ENCODE measurements around the gene RUNX2. TPM values are rescaled to one million over a fixed set of nuclear protein-coding genes. Genes with fewer than 3 reads are reported as not detected.

Gene RUNX2
- total and polyA plus RNA-seq, 8 donors, result 0.09 to 3.8 (median 0.35) TPM

DNA sequence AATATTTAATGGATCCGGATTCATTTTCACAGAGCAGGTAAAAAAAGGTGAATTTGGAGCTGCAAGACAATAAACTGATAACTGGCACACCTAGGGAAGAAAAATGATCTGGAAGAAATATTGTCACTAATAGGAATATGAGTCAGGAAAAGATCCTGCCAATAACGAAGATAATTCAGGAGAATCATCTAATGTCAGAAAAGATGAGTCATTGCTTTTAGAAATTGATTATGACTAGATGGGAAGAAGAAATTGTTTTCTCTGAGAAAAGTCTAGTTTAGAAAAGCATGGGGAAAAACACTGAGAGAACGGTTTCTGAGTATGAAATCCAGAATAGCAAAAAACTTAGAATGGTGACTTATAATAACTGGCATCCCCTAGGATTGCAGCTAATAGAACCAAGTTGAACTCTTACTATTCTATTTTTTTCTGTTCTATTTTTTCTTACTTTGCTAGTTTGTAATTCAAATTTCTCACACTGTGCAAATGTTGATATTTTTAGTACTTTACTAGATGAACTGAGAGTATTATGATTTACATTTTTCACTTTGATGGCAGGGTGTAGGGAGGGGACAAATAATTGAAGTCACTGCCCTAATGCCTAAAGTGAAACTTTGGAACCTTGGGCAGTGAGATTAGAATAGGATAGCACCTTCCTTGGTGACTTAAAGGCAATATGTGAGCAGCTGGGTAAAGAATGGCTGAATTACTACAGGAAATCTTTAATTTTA is 87.8 kb downstream of the RUNX2 start:
- peaks cover 0 to 40% (median 9%) of the 10 kb centered on the region in 4 donors for H3K27me3 ChIP-seq
- H3K27ac ChIP-seq, result no peak overlapping the region
- DNase-seq, result no peak
- WGBS, 2 donors, result 41 to 59% methylated on average over 3 of the region's 3 CpGs
- H3K4me3 ChIP-seq, result no peak overlapping the region
- H3K36me3 ChIP-seq, result no peaks in the 10 kb centered on the region
- H3K4me1 ChIP-seq, result peaks cover 0 to 5% (median 2%) of the 10 kb centered on the region in 3 donors
- no peak for FAIRE-seq
- ATAC-seq, result no peak
- intact Hi-C loops (cut with DNase I), result loop anchor here in 1 of 3 donors (10.0 kb wide), 1 partner anchor 761 kb away; no protein-coding TSS in a partner anchor
- H3K9me3 ChIP-seq, result no peaks in the 10 kb centered on the region
- TF ChIP-seq CTCF (IDR thresholded peaks at IDR 0.05), result no peak

DNA sequence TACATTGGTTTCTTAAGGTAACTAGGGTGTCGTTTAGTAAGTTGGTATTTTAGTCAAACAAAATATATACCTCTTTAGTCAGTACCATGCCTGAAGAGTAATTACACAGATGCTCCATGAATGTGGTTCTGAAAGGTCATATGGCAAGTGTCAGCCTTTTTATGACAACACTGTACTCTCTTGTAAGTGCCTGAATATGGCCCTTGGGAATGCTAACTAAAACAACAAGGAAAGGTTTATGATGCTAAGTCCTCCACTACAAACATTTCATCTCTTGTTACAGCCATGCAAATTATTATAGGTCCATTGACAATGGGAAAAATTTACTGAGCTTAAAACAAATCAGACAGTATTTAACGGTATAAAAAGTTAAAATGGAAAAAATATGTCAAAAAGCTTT is 88.6 kb downstream of the RUNX2 start:
- DNase-seq (no peak), FAIRE-seq (no peak), ATAC-seq (no peak)
- Histone ChIP-seq H3K27ac (no peak overlapping the region), H3K27me3 (peaks cover 0 to 40% (median 9%) of the 10 kb centered on the region in 4 donors), H3K4me1 (peaks cover 0 to 5% (median 2%) of the 10 kb centered on the region in 3 donors), H3K4me3 (no peak overlapping the region), H3K9me3 (no peaks in the 10 kb centered on the region), H3K36me3 (no peaks in the 10 kb centered on the region)
- no peak for TF ChIP-seq CTCF (IDR thresholded peaks at IDR 0.05)
- intact Hi-C loops (cut with DNase I), result loop anchor here in 1 of 3 donors (10.0 kb wide), 1 partner anchor 762 kb away; no protein-coding TSS in a partner anchor
- WGBS, 2 donors, result 49 to 67% methylated on average over 2 of the region's 2 CpGs

GRCh38 chr6:45417436-45417835 is 89.3 kb downstream of the RUNX2 start:
- FAIRE-seq, result no peak
- Histone ChIP-seq H3K27me3 (peaks cover 0 to 40% (median 9%) of the 10 kb centered on the region in 4 donors), H3K4me3 (no peak overlapping the region), H3K36me3 (no peaks in the 10 kb centered on the region), H3K27ac (no peak overlapping the region), H3K9me3 (no peaks in the 10 kb centered on the region), H3K4me1 (peaks cover 0 to 5% (median 2%) of the 10 kb centered on the region in 3 donors)
- ATAC-seq, result no peak
- 80 to 89% methylated on average over 2 of the region's 2 CpGs for WGBS, 2 donors
- intact Hi-C loops (cut with DNase I), result loop anchor here in 1 of 3 donors (10.0 kb wide), 1 partner anchor 763 kb away; no protein-coding TSS in a partner anchor
- no peak for DNase-seq
- no peak for TF ChIP-seq CTCF (IDR thresholded peaks at IDR 0.05)

DNA sequence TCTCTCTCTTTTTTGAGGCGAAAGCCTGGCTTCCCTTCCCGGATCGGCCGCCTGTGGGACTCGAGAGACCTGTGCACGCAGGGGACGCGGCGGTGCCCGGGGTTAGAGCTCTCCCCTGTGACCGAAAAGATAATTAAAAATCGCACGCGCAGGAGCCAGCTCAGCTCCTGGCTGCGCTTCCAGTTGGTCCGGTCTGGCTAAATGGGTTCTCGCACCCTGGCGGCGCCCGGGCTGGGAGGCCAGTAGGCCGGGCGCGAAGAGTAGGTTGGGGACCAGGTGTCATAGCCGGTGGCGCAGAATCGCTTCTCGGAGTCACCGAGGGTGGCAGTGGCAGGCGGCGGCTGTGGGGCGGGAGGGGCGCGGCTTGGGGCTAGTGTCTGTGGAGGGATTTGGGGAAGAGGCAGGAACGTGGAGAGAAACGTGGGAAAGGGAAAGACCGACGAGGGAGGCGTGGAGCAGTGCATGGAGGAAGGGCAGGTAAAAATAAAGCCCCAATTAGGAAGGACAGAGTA is 91.5 kb downstream of the RUNX2 start:
- ATAC-seq (peak in 3 of 4 donors; percentile 61 to 68 (median 66)), DNase-seq (peak; percentile 24 to 84 (median 56)), FAIRE-seq (no peak)
- H3K4me3 ChIP-seq, result peak overlapping the region in 1 of 4 donors; percentile 35
- no peaks in the 10 kb centered on the region for H3K9me3 ChIP-seq
- intact Hi-C loops (cut with DNase I), result loop anchor here in 1 of 3 donors (10.0 kb wide), 2 partner anchors 295 to 765 kb away; no protein-coding TSS in a partner anchor
- peaks cover 0 to 50% (median 9%) of the 10 kb centered on the region in 4 donors for H3K27me3 ChIP-seq
- H3K4me1 ChIP-seq, result peaks cover 0 to 19% (median 6%) of the 10 kb centered on the region in 3 donors
- no peak overlapping the region for H3K27ac ChIP-seq
- no peaks in the 10 kb centered on the region for H3K36me3 ChIP-seq
- 4 to 6% methylated on average over 38 of the region's 38 CpGs for WGBS, 2 donors
- peak in 1 of 4 donors; percentile 7 for TF ChIP-seq CTCF (IDR thresholded peaks at IDR 0.05)

Data from pancreas (tissue), 10 donors.